ENCODE data around the gene AGBL5. TPM values are rescaled to one million over a fixed set of nuclear protein-coding genes. Genes with fewer than 3 reads are reported as not detected.

Gene AGBL5
- total and polyA plus RNA-seq, 2 of the 13 experiments (the other 11 are each of a cell fraction or from before 2014, with no cell fraction given): 55.9 to 73.3 TPM

DNA sequence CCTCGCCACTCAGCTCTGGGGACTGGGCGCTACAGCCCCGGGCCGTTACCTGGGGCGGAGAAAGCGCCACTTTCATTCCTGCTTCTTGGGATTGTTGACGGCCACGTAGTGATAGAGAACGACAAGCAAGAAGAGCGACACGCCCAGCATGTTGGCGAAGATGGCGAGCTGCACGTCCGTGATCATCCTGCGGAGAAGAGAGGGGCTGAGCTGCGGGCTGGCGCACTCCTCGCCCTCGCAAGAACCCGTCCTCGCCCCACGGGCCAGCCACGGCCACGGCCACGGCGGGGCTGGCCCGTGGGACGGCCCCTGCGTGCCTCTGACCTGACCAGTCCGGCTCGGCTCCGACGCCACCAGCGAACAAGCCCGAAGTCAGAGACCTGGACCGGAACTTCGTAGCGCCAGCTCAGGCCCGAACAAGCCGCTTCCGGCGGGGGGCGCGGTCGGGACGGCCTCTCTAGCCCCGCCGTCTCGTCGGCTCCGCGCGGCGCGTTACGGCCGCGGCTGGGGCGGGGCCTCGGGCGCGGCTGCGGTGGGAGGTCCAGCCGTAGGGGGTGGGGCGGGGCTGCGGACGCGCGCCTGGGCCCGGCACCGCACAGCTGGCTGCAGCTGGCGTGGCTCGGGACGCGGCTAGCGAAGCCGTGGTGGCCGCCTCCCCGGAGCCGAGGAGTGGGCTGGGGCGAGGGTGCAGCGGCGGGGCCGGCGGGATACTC is 20.0 kb downstream of the AGBL5 start, which contains the start of gene OST4 (continued):
- TF ChIP-seq KLF16 (CRISPR knock-in tag; IDR thresholded peaks at IDR 0.05) (peak in 1 of 2 experiments; percentile 96; a peak in 3 of 4 replicates), SP2 (CRISPR knock-in tag; IDR thresholded peaks at IDR 0.05) (peak; percentile 25; the same call in 1 of the 2 replicates), ZNF552 (CRISPR knock-in tag; IDR thresholded peaks at IDR 0.05; ENCODE audit: borderline replicate concordance) (no peak; the same call in 1 of the 2 replicates), PCBP1 (IDR thresholded peaks at IDR 0.05; ENCODE audit: borderline replicate concordance, low read depth, low read length) (no peak), NFKB2 (CRISPR knock-in tag; IDR thresholded peaks at IDR 0.05; ENCODE audit: borderline replicate concordance) (0 out of 2 replicates have a peak, but pooled peaks have one; percentile 18), NFKBIZ (CRISPR knock-in tag; IDR thresholded peaks at IDR 0.05) (0 out of 2 replicates have a peak, but pooled peaks have one; percentile 62), ZNF691 (CRISPR knock-in tag; IDR thresholded peaks at IDR 0.05; ENCODE audit: borderline replicate concordance, low read depth) (no peak; the same call in 1 of the 2 replicates), FOXA3 (CRISPR knock-in tag; IDR thresholded peaks at IDR 0.05) (no peak; the same call in 1 of the 2 replicates), ZNF24 (IDR thresholded peaks at IDR 0.05) (no peak), HDAC1 (CRISPR knock-in tag; IDR thresholded peaks at IDR 0.05) (peak; percentile 92), PLSCR1 (CRISPR knock-in tag; IDR thresholded peaks at IDR 0.05; ENCODE audit: borderline replicate concordance) (no peak), ZSCAN9 (CRISPR knock-in tag; IDR thresholded peaks at IDR 0.05; ENCODE audit: borderline replicate concordance) (peak; percentile 54), ZZZ3 (CRISPR knock-in tag; IDR thresholded peaks at IDR 0.05; ENCODE audit: borderline replicate concordance) (no peak), MTA1 (CRISPR knock-in tag; IDR thresholded peaks at IDR 0.05; ENCODE audit: borderline replicate concordance) (peak; percentile 37; the same call in 1 of the 2 replicates), ZNF234 (CRISPR knock-in tag; conservative IDR thresholded peaks at IDR 0.05) (no peak), NR2F1 (CRISPR knock-in tag; IDR thresholded peaks at IDR 0.05) (0 out of 4 replicates have a peak, but pooled peaks of 1 of the 2 experiments have one; percentile 6), EEA1 (CRISPR knock-in tag; IDR thresholded peaks at IDR 0.05; ENCODE audit: borderline replicate concordance) (peak; percentile 7; the same call in 1 of the 2 replicates), STAG1 (CRISPR knock-in tag; IDR thresholded peaks at IDR 0.05) (no peak), NR3C1 (CRISPR knock-in tag; IDR thresholded peaks at IDR 0.05) (no peak), XBP1 (CRISPR knock-in tag; IDR thresholded peaks at IDR 0.05) (no peak), ZNF776 (CRISPR knock-in tag; IDR thresholded peaks at IDR 0.05) (peak; percentile 80), ZBTB7A (CRISPR knock-in tag; IDR thresholded peaks at IDR 0.05) (no peak), HNRNPL (IDR thresholded peaks at IDR 0.05; ENCODE audit: low read depth, low read length) (0 out of 2 replicates have a peak, but pooled peaks have one; percentile 22), TOE1 (CRISPR knock-in tag; IDR thresholded peaks at IDR 0.05) (no peak), CBFB (CRISPR knock-in tag; IDR thresholded peaks at IDR 0.05) (peak; percentile 91)
- TF ChIP-seq, protein P1, sequence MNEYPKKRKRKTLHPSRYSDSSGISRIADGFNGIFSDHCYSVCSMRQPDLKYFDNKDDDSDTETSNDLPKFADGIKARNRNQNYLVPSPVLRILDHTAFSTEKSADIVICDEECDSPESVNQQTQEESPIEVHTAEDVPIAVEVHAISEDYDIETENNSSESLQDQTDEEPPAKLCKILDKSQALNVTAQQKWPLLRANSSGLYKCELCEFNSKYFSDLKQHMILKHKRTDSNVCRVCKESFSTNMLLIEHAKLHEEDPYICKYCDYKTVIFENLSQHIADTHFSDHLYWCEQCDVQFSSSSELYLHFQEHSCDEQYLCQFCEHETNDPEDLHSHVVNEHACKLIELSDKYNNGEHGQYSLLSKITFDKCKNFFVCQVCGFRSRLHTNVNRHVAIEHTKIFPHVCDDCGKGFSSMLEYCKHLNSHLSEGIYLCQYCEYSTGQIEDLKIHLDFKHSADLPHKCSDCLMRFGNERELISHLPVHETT (CRISPR knock-in tag; conservative IDR thresholded peaks at IDR 0.05): 0 out of 2 replicates have a peak, but pooled peaks have one; percentile 47
- TF ChIP-seq, protein P2, sequence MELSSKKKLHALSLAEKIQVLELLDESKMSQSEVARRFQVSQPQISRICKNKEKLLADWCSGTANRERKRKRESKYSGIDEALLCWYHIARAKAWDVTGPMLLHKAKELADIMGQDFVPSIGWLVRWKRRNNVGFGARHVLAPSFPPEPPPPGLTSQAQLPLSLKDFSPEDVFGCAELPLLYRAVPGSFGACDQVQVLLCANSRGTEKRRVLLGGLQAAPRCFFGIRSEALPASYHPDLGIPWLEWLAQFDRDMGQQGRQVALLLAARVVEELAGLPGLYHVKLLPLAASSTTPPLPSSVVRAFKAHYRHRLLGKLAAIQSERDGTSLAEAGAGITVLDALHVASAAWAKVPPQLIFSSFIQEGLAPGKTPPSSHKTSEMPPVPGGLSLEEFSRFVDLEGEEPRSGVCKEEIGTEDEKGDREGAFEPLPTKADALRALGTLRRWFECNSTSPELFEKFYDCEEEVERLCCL (CRISPR knock-in tag; IDR thresholded peaks at IDR 0.05; ENCODE audit: borderline replicate concordance): peak; percentile 94; the same call in 1 of the 2 replicates

Data from HepG2 (cell line).